ENCODE results near the gene MTHFD1L.

The MTHFD1L gene

DNA sequence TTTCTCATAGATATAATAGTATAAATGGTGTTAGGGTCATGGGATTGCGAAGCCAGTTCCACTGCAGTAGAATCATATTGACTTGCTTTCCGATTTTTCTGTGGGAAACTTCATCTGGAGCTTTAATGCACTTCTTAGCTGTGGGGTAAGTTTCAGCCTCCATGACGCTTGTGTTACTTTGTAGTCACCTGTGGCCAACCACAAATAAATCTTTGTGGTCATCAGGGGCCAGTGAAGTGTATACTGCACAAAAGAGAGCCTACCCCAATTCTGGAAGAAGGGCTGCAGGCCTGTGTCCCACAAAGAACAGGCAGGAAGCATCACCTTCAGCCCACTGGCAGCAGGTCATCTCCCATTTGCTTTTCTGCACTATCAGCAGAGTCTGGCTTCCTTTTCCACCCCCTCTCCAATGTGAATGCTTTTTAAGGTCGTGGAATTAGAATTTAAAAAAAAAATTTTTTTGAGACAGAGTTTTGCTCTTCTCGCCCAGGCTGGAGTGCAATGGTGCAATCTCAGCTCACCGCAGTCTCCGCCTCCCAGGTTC, 32.0 kb downstream of the MTHFD1L start:
- DNase-seq (ENCODE audit: insufficient read length, low spot score) = no peak
- FAIRE-seq = peak; percentile 21

DNA sequence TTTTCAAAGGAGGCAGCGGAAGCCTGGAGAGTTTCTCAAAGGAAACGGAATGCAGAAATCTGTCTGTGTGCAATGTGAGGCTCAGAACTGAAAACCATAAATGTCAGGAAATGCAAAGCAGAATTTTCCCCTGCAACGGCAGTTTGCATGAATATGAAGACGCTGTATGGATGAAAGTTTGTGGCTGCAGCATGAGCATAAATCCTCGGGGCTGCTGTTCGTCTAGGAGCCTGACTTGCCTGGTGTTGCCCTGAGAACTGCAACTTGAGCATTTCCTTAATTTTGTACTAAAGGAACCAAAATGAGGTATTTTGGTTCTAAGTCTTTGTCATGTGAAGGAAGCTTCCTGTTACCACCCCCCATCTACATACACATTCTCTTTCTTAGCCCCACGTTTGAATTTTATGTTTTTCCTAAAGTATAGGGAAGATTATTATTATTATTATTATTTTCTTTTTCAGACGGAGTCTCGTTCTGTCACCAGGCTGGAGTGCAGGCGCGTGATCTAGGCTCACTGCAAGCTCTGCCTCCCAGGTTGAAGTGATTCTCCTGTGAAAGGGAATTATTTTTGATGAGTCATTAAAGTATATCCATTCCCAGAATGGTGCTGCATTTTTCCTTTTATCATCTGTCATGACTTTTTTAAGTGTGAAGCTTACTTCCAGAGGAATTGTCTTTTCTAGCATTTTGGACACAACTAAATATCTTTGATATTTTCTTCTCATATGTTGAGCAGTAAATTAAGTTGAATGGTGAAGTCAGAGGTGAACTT, 33.1 kb downstream of the MTHFD1L start:
- DNase-seq (ENCODE audit: insufficient read length, low spot score) (no peak), FAIRE-seq (no peak)

DNA sequence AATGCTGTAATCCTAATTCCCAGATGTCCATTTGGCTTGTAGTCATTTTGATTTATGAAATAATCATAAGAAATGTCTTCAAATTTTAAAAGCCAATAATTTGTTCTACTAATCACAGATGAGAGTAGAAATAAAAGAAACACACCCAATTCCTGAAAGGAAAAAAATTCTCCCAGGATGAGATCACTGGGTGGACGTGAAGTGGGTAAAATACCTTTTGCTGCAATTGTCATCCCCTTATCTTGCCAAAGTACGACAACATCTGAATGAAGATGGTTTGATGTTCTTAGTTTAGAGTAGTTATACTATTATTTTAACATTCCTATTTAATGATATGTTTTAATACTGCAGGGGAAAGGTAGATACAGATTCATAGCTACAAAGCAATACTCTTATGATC, 33.7 kb downstream of the MTHFD1L start:
- DNase-seq (ENCODE audit: insufficient read length, low spot score) = no peak
- FAIRE-seq = no peak

DNA sequence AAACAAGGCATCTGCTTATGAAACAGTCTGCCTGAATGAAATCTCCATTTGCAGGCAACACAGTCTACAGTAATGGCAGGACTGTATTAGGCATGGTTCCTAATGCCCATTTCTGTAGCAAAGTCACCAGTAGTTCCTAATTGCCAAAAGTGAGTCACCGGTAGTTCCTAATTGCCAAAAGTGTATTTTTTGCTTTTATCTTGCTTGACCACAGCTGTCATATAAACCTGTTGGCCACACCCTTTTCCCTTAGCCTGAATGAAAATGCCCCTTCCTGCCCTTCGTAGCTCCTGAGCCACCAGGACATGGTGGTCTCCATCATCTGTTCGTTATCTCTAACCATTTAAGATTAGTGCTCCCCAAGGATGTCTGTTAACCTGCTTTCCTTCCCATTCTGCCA, 34.5 kb downstream of the MTHFD1L start:
- DNase-seq (ENCODE audit: insufficient read length, low spot score) (no peak), FAIRE-seq (no peak)

DNA sequence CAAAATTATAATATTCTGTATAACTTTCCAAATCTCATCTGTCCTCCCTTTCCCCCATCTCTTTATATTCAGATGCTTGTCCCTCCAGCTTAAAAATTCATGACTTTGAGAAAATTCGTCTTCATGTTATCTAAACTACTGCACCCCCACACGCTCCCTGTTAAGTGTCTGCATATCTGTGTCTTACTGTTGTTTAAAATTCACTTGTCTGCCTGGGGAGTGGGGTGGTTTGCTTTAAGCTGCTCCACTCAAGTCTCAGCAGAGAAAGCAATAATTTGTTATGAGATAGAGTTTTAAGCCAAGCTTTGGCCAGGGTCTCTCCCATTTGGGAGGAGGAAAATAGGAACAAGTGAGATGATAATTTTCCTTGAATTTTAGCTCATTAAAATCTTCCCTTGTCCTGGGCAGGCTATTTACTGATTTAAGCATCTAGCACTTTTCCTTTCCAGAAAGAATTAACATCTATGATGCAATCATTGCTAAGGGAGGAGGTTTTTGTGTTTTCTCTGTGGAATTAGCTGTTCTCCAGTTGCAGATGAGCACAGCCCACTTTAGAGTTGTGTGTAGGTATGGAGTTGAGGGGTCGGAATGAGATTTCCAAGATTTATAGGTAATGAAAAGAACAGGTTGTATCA, 36.8 kb downstream of the MTHFD1L start:
- no peak for FAIRE-seq
- no peak for DNase-seq (ENCODE audit: insufficient read length, low spot score)

DNA sequence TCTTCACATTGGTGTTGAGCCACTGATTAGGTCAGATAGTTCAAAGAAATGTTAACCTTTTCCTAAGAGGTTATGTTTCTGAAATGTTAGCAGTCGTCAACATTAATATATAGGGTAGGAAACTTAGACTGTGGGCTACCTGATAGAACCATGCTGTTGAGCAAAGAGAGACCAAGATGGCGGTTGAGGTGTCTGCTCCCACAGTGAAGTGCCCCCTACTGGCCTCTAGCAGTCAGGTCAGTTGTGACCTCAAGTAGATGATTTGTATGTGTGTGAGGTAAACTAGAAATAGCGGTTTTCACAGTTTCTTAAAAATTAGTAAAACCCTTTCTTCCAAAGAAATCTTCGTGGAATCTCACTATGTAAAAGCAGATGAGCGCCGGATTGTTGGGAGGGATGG, 40.3 kb downstream of the MTHFD1L start:
- FAIRE-seq (no peak), DNase-seq (ENCODE audit: insufficient read length, low spot score) (no peak)

DNA sequence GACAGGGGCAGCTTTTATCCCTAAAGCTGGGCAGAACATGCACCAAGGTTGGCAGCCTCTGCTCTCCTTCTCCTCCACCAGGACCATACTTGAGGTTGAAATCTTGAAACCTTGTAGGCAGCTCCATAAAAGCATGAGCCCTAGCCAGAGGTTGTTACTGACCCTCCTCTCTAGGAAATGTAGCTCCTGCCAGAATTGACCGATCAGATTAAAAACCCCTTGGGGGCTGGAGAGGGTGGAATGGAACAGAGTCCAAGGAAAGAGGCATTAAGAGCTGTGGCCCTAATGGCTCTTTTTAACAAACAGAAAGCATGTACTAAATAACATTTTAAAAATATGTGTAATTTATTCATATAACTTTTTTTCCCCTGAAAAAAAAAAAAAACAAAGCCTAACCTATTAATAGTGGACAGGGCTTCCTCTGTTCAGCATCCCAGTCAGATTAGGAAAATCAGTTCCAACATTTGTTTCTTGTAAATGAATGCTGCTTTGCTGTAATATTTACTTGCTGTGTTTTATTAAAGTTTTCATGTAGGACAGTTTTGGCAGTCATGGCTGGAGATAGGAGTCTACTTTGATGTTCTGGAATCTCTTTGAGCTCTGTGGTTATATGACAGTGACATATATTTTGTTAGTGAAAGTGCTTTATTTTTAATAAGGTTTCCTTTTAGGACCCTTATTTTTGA, 41.3 kb downstream of the MTHFD1L start:
- no peak for FAIRE-seq
- DNase-seq (ENCODE audit: insufficient read length, low spot score) = no peak

DNA sequence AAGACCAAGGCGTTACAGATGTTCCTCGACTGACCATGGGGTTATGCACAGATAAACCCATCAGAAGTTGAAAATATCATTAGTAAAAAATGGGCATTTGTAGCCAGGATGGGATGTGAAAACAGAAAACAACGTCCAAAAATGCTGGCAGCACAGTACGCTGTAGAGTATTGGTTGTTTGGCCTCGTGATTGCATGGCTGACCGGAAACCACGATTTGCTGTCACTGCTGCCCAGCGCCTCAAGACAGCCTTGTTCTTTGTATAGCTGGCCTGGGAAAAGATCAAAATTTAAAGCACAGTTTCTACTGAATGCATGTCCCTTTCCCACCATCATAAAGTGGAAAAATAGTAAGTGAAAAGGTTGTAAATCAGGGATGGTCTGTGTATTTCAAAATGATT, 41.9 kb downstream of the MTHFD1L start:
- no peak for DNase-seq (ENCODE audit: insufficient read length, low spot score)
- no peak for FAIRE-seq

DNA sequence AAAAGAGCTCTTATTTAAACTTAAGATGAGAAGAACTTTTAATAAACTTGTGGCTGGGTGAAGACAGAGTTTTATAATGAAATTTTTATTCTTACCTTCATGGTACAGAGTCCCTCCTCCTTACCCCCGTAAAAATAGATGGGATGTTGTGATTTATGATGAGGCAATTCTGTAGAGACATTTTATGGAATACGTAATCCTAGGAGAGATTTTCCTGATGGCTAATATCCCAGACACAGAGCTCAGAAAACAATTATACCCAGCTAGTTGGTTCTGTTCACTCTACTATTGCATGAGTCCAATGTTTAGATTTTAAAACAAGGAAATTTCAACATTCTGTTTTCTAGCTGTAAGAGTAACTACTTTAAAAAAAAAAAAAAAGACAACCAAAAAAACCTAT, 43.4 kb downstream of the MTHFD1L start:
- no peak for DNase-seq (ENCODE audit: insufficient read length, low spot score)
- FAIRE-seq = no peak

DNA sequence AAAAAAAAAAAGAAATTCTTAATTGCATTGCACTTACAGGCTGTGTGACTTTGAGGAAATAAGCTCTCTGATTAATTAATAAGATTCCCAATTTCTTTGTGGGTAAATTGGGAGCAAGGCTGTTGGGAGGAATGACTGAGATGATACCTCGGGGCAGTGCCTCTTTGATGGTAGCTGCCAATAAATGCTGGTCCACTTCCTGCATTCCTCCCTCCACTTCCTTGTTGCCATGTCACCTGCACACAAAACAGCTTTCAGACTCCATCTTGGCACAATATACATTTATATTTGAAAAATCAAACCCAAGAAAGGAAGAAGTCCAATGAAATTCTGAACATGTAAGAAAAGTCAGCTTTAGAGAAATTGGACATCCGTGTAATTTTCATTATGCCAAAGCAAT, 45.1 kb downstream of the MTHFD1L start:
- DNase-seq (ENCODE audit: insufficient read length, low spot score) (no peak), FAIRE-seq (no peak)

DNA sequence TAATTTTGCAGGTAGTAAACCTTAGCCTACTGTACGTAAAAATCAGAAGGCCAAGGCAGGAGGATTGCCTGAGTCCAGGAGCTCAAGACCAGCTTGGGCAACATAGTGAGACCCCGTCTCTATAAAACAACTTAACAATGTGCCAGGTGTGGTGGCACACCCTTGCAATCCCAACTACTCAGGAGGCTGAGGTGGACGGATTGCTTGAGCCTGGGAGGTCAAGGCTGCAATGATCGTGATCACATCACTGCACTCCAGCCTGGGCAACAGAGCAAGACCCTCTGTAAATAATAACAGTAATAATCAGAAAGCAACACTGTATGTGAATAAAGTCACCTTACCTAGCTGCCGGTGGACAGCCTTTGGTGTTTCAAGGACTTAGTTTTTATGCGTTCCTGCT, 48.9 kb downstream of the MTHFD1L start:
- DNase-seq (ENCODE audit: insufficient read length, low spot score) (no peak), FAIRE-seq (no peak)

DNA sequence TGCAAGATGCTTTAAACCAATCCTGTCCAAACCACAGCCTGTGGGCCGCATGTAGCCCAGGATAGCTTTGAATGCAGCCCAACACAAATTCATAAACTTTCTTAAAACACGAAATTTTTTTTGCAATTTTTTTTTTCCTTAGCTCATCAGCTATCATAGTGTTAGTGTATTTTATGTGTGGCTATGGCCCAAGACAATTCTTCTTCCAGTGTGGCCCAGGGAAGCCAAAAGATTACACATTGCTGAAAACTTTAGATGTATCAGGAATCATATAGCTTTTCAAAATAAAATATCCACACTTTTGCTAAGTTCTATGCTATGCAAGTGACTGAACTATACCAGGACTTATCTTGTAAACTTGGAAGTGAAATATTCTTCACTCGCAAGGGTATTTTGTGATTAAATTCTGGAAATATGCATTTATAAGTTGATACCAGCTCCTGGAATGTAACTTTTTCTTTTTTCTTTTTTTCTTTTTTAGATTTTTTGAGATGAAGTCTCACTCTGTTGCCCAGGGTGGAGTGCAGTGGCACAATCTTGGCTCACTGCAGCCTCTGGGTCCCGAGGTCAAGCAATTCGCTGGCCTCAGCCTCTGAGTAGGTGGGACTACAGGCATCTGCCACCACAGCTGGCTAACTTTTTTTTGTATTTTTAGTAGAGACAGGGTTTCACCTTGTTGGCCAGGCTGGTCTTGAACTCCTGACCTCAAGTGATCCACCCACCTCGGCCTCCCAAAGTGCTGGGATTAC, 49.8 kb downstream of the MTHFD1L start:
- no peak for DNase-seq (ENCODE audit: insufficient read length, low spot score)
- FAIRE-seq = no peak

DNA sequence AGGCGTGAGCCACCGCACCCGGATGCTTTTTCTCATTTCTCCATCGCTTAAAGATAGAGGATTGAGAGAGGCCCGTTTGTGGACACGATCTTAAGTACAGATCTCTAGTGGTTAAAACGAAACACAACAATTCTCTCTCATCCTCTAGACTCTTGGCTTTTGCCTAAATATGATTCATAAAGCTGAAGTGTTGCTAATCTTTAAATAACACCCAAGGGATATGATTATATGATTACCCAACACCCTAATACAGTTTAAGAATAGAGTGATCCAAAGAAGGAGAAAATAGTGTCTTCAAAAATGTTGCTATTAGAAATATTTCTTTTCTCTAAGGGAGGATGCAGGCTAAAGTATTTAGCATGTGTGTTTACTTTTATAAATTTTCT, 50.4 kb downstream of the MTHFD1L start:
- DNase-seq (ENCODE audit: insufficient read length, low spot score) (no peak), FAIRE-seq (no peak)

DNA sequence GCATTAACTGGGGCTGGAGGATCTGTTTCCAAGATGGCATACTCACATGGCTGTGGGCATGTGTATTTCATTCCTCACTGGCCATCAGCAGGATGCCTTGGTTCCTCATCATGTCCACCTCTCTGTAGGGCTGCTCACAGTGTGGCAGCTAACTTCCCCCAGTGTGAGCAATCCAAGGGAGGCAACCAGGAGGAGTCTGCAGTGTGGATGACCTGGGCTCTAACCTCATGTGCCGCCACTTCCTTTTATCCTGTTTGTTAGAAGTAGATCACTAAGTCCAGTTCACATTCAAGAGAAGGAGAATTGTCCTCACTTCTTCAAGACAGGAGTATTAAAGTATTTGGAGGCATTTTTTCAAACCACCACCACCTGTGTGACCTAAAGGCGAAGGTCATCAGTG, 54.4 kb downstream of the MTHFD1L start:
- no peak for FAIRE-seq
- no peak for DNase-seq (ENCODE audit: insufficient read length, low spot score)

DNA sequence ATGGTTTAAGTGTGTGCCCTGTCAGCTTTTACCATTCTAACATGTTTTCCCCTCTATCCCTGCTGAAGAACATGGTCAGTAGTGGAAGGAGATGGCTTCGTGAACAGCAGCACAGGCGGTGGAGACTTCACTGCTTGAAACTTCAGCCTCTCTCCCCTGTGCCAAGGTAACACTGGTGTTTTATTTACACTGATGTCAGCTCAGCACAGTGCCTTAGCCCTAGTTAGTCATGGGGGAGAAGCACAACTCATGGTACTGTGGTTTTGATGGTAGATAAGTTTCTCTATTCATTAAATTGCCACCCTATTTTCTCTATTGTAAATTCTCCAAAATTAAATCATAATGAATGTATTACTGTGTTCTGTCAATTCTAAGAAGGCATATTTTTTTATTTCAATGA, 56.6 kb downstream of the MTHFD1L start:
- DNase-seq (ENCODE audit: insufficient read length, low spot score) = no peak
- no peak for FAIRE-seq

DNA sequence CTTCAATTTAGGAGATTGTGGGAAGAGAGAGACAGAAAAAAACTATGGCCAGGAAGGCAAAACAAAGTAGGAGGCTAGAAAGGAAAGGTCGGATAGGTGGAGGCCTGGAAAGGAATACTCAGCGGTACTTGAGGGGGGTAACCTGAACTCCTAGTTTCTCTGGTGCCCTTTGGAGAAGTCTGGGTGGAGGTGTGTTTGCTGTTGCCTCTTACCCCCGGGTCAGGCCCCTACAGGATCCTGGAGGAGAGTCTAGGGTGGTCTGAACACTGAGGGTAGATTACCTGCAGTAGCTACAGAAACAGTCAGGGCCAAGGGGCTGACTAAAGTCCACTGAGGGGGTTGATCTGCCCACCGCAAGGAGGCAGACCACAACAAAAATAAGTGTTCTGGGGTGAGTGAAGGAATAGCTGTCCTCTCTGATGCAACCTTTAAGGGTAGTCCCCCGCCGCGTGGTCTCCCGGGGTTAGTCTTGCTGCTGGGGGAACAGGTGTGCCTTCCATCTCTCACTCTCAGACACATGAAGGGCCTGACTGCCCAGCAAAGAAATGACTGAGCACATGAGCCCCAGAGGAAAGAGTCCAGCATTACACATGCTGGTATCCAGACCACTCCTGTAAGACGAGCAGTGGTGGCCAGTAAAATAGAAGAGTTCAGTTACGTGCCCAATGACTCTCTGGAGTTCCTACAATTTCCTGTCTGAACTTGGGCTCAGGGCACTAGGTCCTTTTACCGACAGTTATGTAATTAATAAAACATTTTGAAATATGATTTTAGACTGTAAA, 59.5 kb downstream of the MTHFD1L start:
- DNase-seq (ENCODE audit: insufficient read length, low spot score) (no peak), FAIRE-seq (no peak)

DNA sequence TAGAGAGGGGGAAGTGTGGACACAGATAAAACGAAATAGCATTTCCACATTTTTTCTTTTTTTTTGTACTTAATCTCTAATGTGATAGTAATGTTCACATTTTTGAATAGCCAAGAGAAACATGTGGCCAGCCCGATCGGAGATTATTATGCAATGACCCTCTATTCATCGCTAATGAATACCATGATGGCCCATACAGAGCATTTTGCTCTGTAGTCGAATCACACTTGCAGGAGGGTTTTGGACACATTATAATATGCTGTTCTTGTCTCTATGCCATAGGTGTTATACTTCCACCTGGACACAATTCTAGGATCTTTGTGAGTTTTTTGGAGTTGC, 60.1 kb downstream of the MTHFD1L start:
- FAIRE-seq (no peak), DNase-seq (ENCODE audit: insufficient read length, low spot score) (no peak)

DNA sequence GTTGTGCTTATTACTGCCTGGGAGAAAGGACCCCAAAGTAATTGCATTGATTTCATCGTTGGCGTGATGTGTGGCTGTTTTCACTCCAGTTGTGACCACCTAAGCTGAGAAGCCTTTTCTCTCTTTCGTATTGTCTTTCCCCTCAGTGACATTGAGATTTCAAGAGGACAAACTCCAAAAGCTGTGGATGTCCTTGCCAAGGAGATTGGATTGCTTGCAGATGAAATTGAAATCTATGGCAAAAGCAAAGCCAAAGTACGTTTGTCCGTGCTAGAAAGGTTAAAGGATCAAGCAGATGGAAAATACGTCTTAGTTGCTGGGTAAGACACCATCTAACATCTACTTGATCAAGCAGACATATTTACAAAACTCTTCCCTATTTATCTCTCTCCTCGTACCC, 60.5 kb downstream of the MTHFD1L start:
- DNase-seq (ENCODE audit: insufficient read length, low spot score) (no peak), FAIRE-seq (no peak)

DNA sequence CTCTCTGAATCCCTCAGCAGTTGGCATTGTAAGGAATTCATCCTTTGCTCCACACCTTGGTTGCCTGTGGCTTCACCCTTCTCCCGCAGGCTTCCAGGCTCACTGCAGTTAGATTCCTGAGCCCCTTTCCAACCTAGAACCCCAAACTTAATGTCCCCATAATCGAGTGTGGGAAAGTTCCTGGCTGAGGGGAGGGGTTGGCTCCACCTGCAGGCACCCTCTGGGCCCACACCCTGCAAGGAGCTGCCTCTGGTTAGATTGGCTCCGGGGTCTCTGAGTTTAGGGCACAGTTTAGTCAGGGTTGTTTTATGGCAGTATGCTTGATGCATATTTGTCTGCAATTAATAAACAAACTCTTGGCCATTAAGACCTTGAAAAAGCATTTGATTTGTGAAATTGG, 63.4 kb downstream of the MTHFD1L start:
- FAIRE-seq = no peak
- DNase-seq (ENCODE audit: insufficient read length, low spot score) = no peak

DNA sequence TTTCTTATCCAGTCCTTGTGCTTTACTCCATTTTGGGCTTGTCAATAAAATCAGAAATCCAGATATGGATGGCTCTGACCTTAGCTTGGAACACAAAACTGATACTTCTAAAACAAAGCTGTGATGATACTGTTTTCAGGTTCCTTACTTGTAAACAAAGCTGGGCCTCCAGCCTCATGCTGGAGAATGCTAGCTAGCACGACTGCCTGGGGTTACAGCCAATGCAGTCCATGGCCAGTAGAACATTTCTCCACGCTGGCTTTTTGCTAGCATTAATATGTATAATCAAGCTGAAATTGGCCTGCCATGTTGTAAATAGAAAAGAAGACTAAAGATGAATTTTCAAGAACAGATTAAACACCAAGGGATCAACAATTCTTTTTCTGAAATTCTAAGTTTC, 63.9 kb downstream of the MTHFD1L start:
- DNase-seq (ENCODE audit: insufficient read length, low spot score) (no peak), FAIRE-seq (no peak)

DNA sequence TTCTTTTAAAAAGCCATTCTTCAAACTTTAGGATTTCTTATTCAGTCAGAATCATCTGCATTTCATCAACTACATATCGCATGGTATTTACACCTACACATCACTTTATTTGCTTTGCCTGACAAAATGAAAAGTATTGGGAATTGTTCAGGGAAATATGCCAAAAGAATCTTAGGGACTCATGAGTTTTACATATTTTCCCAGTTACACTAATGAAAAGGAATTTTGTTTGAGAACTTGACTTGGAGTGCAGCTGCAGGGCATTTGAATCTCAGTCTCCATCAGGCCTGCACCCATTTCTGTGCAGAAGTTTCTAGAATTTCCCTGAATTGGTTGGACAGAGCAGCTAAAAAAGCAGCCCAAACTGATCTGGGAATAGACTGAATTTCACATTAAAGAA, 65.3 kb downstream of the MTHFD1L start:
- no peak for DNase-seq (ENCODE audit: insufficient read length, low spot score)
- no peak for FAIRE-seq

Data from GM19239 (cell line).